Ishikawa (cell line): ENCODE measurements around the gene RLN2.
"Not testable (repeated sequence)": the region's sequence is repeated elsewhere in the genome, so short reads cannot be mapped to it uniquely, and the experiment has no call there.

Experiments
- CEBPB ChIP-seq: IDR thresholded peaks from 2 replicates; pipeline ENCODE4 v1.6.1; 2012
- EP300 ChIP-seq: IDR thresholded peaks from 2 replicates; pipeline ENCODE4 v1.6.1; 2012; ENCODE audit warnings: borderline replicate concordance
- FOXM1 ChIP-seq: IDR thresholded peaks from 2 replicates; pipeline ENCODE4 v1.6.1; 2012; ENCODE audit warnings: low read depth, borderline replicate concordance
- RAD21 ChIP-seq: IDR thresholded peaks from 2 replicates; pipeline ENCODE4 v1.6.1; 2012; ENCODE audit warnings: low read depth
- REST ChIP-seq: IDR thresholded peaks from 2 replicates; pipeline ENCODE4 v1.6.1; 2012; ENCODE audit warnings: low read depth, mild to moderate bottlenecking
- TAF1 ChIP-seq: IDR thresholded peaks from 2 replicates; pipeline ENCODE4 v1.6.1; 2012; ENCODE audit warnings: low read depth, mild to moderate bottlenecking
- TCF12 ChIP-seq: IDR thresholded peaks from 2 replicates; pipeline ENCODE4 v1.6.1; 2012; ENCODE audit warnings: low read depth
- YY1 ChIP-seq: IDR thresholded peaks from 2 replicates; pipeline ENCODE4 v1.6.1; 2012; ENCODE audit warnings: low read depth
- TF ChIP-seq, protein P1 (sequence below): IDR thresholded peaks from 2 replicates; pipeline ENCODE4 v1.6.1; 2012

DNA sequence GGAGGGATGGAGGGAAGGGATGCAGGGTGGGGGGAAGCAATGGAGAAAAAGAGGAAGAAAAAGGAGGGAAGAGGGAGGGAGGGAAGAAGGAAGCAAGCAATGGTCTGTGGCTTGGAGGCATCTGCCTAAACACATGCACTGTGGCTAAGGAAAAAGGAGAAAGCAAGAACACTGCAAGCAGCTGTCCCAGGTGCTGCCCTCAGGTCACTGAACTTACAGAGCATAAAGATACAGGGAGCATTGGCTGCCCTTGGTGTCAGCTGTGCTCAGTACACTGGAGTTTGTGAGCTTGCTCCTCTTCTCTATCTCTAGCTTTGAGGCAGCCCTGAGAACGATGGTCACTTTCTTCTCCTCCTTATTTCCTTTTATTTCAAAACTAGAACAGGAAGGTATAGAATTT, 17.1 kb upstream of the RLN2 start:
- TF ChIP-seq TAF1, FOXM1, YY1, CEBPB, TCF12, EP300, RAD21: not testable (repeated sequence)
- TF ChIP-seq REST = peak; percentile 72
- TF ChIP-seq, protein P1, sequence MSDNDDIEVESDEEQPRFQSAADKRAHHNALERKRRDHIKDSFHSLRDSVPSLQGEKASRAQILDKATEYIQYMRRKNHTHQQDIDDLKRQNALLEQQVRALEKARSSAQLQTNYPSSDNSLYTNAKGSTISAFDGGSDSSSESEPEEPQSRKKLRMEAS = not testable (repeated sequence)
